ENCODE results near the gene SLC37A1.

GRCh38 chr21:42591170-42591869 lies 77.7 kb downstream of the SLC37A1 start:
- no peak for TF ChIP-seq CTCF (conservative IDR thresholded peaks at IDR 0.05 in 1 of 2, IDR thresholded peaks at IDR 0.05 in 1 of 2; ENCODE audit: extremely low read depth in 1 of 2, insufficient read depth in 1 of 2, low read depth in 1 of 2, low read length in 2 of 2)
- TF ChIP-seq EZH2 (IDR thresholded peaks at IDR 0.05; ENCODE audit: borderline replicate concordance, low read length): no peak
